Psoas muscle (tissue), 8 donors: ENCODE measurements around the gene OTUD4. TPM values are rescaled to one million over a fixed set of nuclear protein-coding genes. Genes with fewer than 3 reads are reported as not detected.
A peak's percentile ranks its signal among the peaks of the same experiment; 100 is the strongest.
"Not testable (repeated sequence)": the region's sequence is repeated elsewhere in the genome, so short reads cannot be mapped to it uniquely, and the experiment has no call there.

Experiments used
- ATAC-seq, 4 donors: fragments of 200-7000 bp; cut with Tn5 transposase; one replicate each; pipeline ENCODE4 v1.9.1; 2020; ENCODE audit warnings: moderate library complexity in 3 of 4, mild to moderate bottlenecking in 2 of 4
- DNase-seq, 2 donors: peaks; one replicate each; pipeline ENCODE4 v3.0.0-alpha.2; 2020
- H3K27ac ChIP-seq: fragments of 200-600 bp; one replicate; pipeline ENCODE4 v1.8.0; 2022
- H3K27me3 ChIP-seq, 3 donors: fragments of 200-600 bp in 1 of 3; one replicate each; pipeline versions ENCODE4 v1.6.1 to v1.8.0; 2013 to 2022; ENCODE audit warnings: low read length in 2 of 3, mild to moderate bottlenecking in 2 of 3, moderate library complexity in 1 of 3; ENCODE audit not compliant: insufficient read depth in 3 of 3
- H3K36me3 ChIP-seq, 2 donors: fragments of 200-600 bp in 1 of 2; one replicate each; pipeline versions ENCODE4 v1.6.1 to v1.8.0; 2013 to 2022; ENCODE audit warnings: low read depth in 1 of 2, mild to moderate bottlenecking in 1 of 2, moderate library complexity in 1 of 2; ENCODE audit not compliant: insufficient read depth in 1 of 2
- H3K4me1 ChIP-seq: fragments of 200-600 bp; one replicate; pipeline ENCODE4 v1.8.0; 2022
- H3K4me3 ChIP-seq: fragments of 200-600 bp; one replicate; pipeline ENCODE4 v1.8.0; 2022; ENCODE audit warnings: mild to moderate bottlenecking
- H3K9me3 ChIP-seq: fragments of 200-600 bp; one replicate; pipeline ENCODE4 v1.8.0; 2022
- WGBS, 3 donors: extraction: QIAGEN DNeasy Blood & Tissue Kit; methylation state at CpG; one replicate each; pipeline versions ENCODE4 v1.1.6 to v1.1.7; 2013; 5-methylcytosine and 5-hydroxymethylcytosine counted together
- intact Hi-C, 2 donors: fragments of 100-400 bp; cut with DNase I; formaldehyde crosslinking; loops; one replicate each; pipeline versions ENCODE4 v1.11.0 to v1.14.2; 2022
- polyA plus RNA-seq, 3 donors: library from polyadenylated mRNA; stranded (reverse); fragments of 200-250 nt; gene quantifications; one replicate each; pipeline ENCODE4 v1.2.3, GENCODE V29; 2013
- total RNA-seq, 4 donors: library from RNA; stranded (reverse); fragmentation: NEBNext Ultra II Directional in 2 of 4; extraction: Animal tissue kit (Norgen Biotek cat#: 25700) in 2 of 4; gene quantifications; one replicate each; pipeline versions ENCODE4 v1.2.1 to v1.2.4, GENCODE V29; 2021 to 2023
- TF ChIP-seq, protein P1 (sequence below): fragments of 200-600 bp; IDR thresholded peaks from one replicate; pipeline ENCODE4 v1.8.0; 2022; ENCODE audit warnings: antibody characterized with exemption
- donor health status: healthy with polysubstance abuse.
- donor health status: DM: no; HTN: no; CAD: no; lungs with moderate emphysema.
- donor health status: Bipolar disorder and iron deficiency.
- donor health status: healthy.
- donor health status: DM: yes; HTN: yes; CAD: no.
- donor health status: DM: no; HTN: no; CAD: no.
- donor health status: DM: no; HTN: no; CAD: no.
- donor health status: DM: yes; HTN: yes; CAD: no.

OTUD4 gene
- total and polyA plus RNA-seq, 7 donors, result 20.5 to 88.0 (median 53.6) TPM

GRCh38 chr4:145183023-145183422 lies 2.6 kb upstream of the OTUD4 start:
- Histone ChIP-seq H3K27me3 (no peaks in the 10 kb centered on the region), H3K27ac (peak overlapping the region; percentile 97), H3K36me3 (no peaks in the 10 kb centered on the region), H3K4me1 (peaks cover 18% of the 10 kb centered on the region), H3K9me3 (no peaks in the 10 kb centered on the region), H3K4me3 (peak overlapping the region; percentile 83)
- intact Hi-C loops, result loop anchor here in 1 of 2 donors (5.0 kb wide), 2 partner anchors 299 to 549 kb away; partner anchors contain the start of gene SMAD1
- no peak for DNase-seq
- TF ChIP-seq, protein P1, sequence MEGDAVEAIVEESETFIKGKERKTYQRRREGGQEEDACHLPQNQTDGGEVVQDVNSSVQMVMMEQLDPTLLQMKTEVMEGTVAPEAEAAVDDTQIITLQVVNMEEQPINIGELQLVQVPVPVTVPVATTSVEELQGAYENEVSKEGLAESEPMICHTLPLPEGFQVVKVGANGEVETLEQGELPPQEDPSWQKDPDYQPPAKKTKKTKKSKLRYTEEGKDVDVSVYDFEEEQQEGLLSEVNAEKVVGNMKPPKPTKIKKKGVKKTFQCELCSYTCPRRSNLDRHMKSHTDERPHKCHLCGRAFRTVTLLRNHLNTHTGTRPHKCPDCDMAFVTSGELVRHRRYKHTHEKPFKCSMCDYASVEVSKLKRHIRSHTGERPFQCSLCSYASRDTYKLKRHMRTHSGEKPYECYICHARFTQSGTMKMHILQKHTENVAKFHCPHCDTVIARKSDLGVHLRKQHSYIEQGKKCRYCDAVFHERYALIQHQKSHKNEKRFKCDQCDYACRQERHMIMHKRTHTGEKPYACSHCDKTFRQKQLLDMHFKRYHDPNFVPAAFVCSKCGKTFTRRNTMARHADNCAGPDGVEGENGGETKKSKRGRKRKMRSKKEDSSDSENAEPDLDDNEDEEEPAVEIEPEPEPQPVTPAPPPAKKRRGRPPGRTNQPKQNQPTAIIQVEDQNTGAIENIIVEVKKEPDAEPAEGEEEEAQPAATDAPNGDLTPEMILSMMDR, result no peak
- ATAC-seq, result peak in 2 of 4 donors; percentile 24 to 29
- 27 to 37% (median 28%) methylated on average over 2 of the region's 2 CpGs for WGBS, 3 donors

DNA sequence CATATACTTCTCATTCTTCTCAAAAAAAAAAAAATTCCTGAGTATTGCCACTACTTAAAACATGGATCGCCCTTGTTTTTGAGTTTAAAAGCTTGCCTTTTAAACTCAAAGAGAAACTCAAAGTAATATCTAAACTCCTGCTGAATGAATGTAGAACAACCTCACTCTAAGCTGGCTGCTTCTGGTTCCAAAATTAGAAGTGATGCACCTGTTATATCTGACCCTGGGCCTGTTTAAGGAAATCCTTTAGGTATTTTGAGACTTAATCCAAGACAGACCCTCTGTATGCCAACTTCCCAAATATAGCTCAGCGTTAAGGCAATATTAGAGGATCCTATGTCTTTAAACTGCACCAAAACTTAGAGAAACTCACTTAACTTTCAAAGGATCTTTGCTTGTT lies 1.8 kb upstream of the OTUD4 start:
- Histone ChIP-seq H3K27me3 (no peaks in the 10 kb centered on the region), H3K4me1 (peaks cover 22% of the 10 kb centered on the region), H3K4me3 (peak overlapping the region; percentile 83), H3K9me3 (no peaks in the 10 kb centered on the region), H3K27ac (peak overlapping the region; percentile 97), H3K36me3 (no peaks in the 10 kb centered on the region)
- DNase-seq (no peak), ATAC-seq (peak in 2 of 4 donors; percentile 21 to 33)
- intact Hi-C loops, result loop anchor here in 1 of 2 donors (5.0 kb wide), 2 partner anchors 300 to 550 kb away; partner anchors contain the start of gene SMAD1
- 57 to 67% (median 62%) methylated on average over 2 of the region's 2 CpGs for WGBS, 3 donors
- TF ChIP-seq, protein P1, result no peak

DNA sequence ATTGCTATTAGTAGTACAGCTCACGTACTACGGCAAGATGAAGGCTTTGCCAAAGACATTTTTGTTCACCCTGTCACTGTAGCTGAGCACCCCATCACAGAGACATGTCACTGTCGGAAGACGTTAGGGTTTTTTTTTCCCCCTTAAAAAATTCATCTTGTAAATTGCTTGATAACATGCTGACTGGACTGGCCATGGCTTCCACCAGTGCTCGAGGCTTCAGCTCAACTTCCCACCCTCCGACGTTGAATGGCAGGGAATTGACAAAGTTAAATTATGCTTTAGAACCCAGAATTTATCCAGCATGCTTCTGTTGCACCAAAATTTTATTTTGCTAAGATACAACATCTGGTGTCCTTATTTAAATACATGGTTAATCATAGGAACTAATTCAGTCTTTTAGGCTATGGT lies 707 bp upstream of the OTUD4 start:
- intact Hi-C loops, result loop anchor here in 1 of 2 donors (5.0 kb wide), 2 partner anchors 301 to 551 kb away; partner anchors contain the start of gene SMAD1
- WGBS, 3 donors, result 2 to 7% (median 5%) methylated on average over 7 of the region's 7 CpGs
- ATAC-seq, result no peak
- TF ChIP-seq, protein P1, result no peak
- Histone ChIP-seq H3K27ac (peak overlapping the region; percentile 97), H3K27me3 (no peaks in the 10 kb centered on the region), H3K9me3 (no peaks in the 10 kb centered on the region), H3K4me3 (peak overlapping the region; percentile 83), H3K36me3 (no peaks in the 10 kb centered on the region), H3K4me1 (peaks cover 34% of the 10 kb centered on the region)
- no peak for DNase-seq

- H3K27ac ChIP-seq, result peak overlapping the region; percentile 97
- not testable (repeated sequence) for DNase-seq, H3K36me3 ChIP-seq, H3K27me3 ChIP-seq, H3K9me3 ChIP-seq
- WGBS, 3 donors, result 0 to 1% (median 1%) methylated on average over 40 to 57 of the region's 57 CpGs
- intact Hi-C loops, result loop anchor here (5.0 to 10.0 kb wide), 3 partner anchors 302 to 1995 kb away; partner anchors contain the start of genes SMAD1 (in 1 of the 2) and USP38 (in 1 of the 2)
- ATAC-seq, result peak in 3 of 4 donors; percentile 17 to 27 (median 23)
- H3K4me1 ChIP-seq, result peaks cover 46% of the 10 kb centered on the region
- H3K4me3 ChIP-seq, result peak overlapping the region; percentile 83
Measured at GRCh38 chr4:145179861-145180297, 510 bp downstream of the OTUD4 start.

GRCh38 chr4:145179281-145179860 lies 1.0 kb downstream of the OTUD4 start:
- 0 to 1% (median 0%) methylated on average over 27 to 36 of the region's 36 CpGs for WGBS, 3 donors
- peak overlapping the region; percentile 97 for H3K27ac ChIP-seq
- H3K9me3 ChIP-seq, result no peaks in the 10 kb centered on the region
- DNase-seq (peak; percentile 76 to 81), ATAC-seq (peak; percentile 22 to 43 (median 30))
- no peaks in the 10 kb centered on the region for H3K36me3 ChIP-seq
- TF ChIP-seq, protein P1, result no peak
- peaks cover 47% of the 10 kb centered on the region for H3K4me1 ChIP-seq
- H3K4me3 ChIP-seq, result peak overlapping the region; percentile 83
- intact Hi-C loops, result loop anchor here in 1 of 2 donors (10.0 kb wide), 1 partner anchor 1995 kb away; the partner anchor contains the start of gene USP38
- H3K27me3 ChIP-seq, result no peaks in the 10 kb centered on the region
